ENCODE measurements around the gene MEF2D. TPM values are rescaled to one million over a fixed set of nuclear protein-coding genes. Genes with fewer than 3 reads are reported as not detected.

MEF2D gene
- total RNA-seq, 4 donors from 2014 or later: 26.4 to 80.6 (median 32.0) TPM

DNA sequence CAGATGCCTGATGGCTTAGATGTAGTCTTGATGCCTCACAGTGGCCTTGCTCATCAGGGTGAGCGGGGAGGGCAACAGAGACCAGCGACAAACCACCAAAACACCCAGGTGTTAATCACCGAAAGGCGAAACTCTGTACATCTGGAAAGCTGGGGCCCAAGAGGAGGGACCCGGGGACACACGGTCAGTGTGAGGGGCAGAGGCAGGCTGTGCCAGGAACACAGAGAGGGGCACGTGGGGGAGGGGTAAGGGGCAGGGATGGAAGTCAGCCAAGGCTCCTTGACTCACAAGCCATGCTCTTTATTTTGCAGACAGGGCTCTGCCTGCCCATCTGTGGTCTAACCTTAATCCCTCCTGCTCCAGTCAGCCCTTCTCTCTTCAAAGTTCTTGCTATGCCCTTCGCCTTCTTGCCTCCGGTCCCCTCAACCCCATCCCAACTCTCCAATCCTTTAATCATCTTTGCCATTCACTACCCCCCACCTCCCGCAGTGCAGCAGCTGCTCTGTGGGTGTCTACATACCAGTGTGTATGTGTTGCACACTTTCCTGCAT, 4.3 kb downstream of the MEF2D start:
- Histone ChIP-seq H3K27ac (peak overlapping the region; percentile 35 to 100 (median 100)), H3K36me3 (no peaks in the 10 kb centered on the region), H3K9me3 (no peaks in the 10 kb centered on the region), H3K27me3 (no peaks in the 10 kb centered on the region), H3K4me3 (replicated peaks in 1 of 3) (no peak overlapping the region), H3K4me1 (peaks cover 72 to 73% of the 10 kb centered on the region in 2 donors)
- TF ChIP-seq, protein P1, sequence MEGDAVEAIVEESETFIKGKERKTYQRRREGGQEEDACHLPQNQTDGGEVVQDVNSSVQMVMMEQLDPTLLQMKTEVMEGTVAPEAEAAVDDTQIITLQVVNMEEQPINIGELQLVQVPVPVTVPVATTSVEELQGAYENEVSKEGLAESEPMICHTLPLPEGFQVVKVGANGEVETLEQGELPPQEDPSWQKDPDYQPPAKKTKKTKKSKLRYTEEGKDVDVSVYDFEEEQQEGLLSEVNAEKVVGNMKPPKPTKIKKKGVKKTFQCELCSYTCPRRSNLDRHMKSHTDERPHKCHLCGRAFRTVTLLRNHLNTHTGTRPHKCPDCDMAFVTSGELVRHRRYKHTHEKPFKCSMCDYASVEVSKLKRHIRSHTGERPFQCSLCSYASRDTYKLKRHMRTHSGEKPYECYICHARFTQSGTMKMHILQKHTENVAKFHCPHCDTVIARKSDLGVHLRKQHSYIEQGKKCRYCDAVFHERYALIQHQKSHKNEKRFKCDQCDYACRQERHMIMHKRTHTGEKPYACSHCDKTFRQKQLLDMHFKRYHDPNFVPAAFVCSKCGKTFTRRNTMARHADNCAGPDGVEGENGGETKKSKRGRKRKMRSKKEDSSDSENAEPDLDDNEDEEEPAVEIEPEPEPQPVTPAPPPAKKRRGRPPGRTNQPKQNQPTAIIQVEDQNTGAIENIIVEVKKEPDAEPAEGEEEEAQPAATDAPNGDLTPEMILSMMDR (IDR thresholded peaks at IDR 0.05): no peak
- no peak for DNase-seq
- 60% methylated on average over 10 of the region's 10 CpGs for WGBS, 2 donors
- intact Hi-C loops (cut with DNase I): loop anchor here (5.0 kb wide), 1 partner anchor 34 kb away; no protein-coding TSS in a partner anchor

GRCh38 chr1:156495401-156496140, 5.0 kb downstream of the MEF2D start:
- Histone ChIP-seq H3K27ac (peak overlapping the region; percentile 35 to 100 (median 100)), H3K27me3 (no peaks in the 10 kb centered on the region), H3K4me3 (replicated peaks in 1 of 3) (no peak overlapping the region), H3K4me1 (peaks cover 79 to 80% of the 10 kb centered on the region in 2 donors), H3K9me3 (no peaks in the 10 kb centered on the region), H3K36me3 (no peaks in the 10 kb centered on the region)
- DNase-seq: peak in 1 of 2 donors; percentile 26
- 75 to 80% methylated on average over 9 of the region's 9 CpGs for WGBS, 2 donors
- TF ChIP-seq POLR2A (IDR thresholded peaks at IDR 0.05): no peak
- TF ChIP-seq, protein P1 (IDR thresholded peaks at IDR 0.05): no peak
- intact Hi-C loops (cut with DNase I): loop anchor here (5.0 kb wide), 1 partner anchor 33 kb away; no protein-coding TSS in a partner anchor

DNA sequence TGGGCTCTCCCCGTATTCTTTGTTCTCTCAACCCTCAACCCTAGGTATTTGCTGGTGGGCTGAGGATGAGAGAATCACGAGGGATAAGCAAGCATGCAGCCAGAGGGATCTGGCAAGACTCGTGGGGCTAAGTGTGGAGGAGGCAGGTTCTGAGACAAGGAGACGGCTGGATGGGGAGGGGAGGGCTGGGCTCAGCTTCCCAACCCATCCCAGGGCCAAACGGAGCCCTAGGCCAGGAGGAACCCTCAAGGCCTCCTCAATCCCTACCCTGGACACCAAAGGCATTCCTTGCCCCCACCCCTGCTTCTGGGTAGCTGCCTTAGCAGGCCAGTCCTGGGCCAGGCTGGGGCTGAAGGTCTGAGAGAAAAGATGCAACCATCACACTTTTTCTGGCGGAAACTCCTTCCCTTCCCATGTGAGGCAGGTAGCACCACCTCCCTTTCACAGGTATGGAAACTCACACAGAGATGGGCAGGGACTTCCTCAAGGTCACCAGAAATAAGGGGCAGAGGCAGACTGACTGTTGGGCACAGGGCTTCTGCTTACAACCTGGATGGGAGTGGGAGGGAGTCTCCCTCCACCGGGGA, 6.2 kb downstream of the MEF2D start:
- Histone ChIP-seq H3K4me1 (peaks cover 91 to 92% of the 10 kb centered on the region in 2 donors), H3K4me3 (replicated peaks in 1 of 3) (no peak overlapping the region), H3K27ac (peak overlapping the region in 2 of 3 donors; percentile 93 to 97), H3K36me3 (no peaks in the 10 kb centered on the region), H3K9me3 (no peaks in the 10 kb centered on the region), H3K27me3 (no peaks in the 10 kb centered on the region)
- no peak for TF ChIP-seq POLR2A (IDR thresholded peaks at IDR 0.05)
- TF ChIP-seq, protein P1 (IDR thresholded peaks at IDR 0.05): no peak
- no peak for DNase-seq
- 62 to 66% methylated on average over 7 of the region's 7 CpGs for WGBS, 2 donors
- intact Hi-C loops (cut with DNase I): no loop called here

GRCh38 chr1:156493742-156494141, 6.8 kb downstream of the MEF2D start:
- no peaks in the 10 kb centered on the region for H3K36me3 ChIP-seq
- no peaks in the 10 kb centered on the region for H3K27me3 ChIP-seq
- H3K9me3 ChIP-seq: no peaks in the 10 kb centered on the region
- H3K27ac ChIP-seq: peak overlapping the region; percentile 27 to 97 (median 93)
- intact Hi-C loops (cut with DNase I): no loop called here
- no peak for DNase-seq
- peaks cover 93 to 98% of the 10 kb centered on the region in 2 donors for H3K4me1 ChIP-seq
- TF ChIP-seq, protein P1 (IDR thresholded peaks at IDR 0.05): no peak
- no peak for TF ChIP-seq POLR2A (IDR thresholded peaks at IDR 0.05)
- H3K4me3 ChIP-seq (replicated peaks in 1 of 3): no peak overlapping the region
